GM21528 (cell line): ENCODE data around the gene SLC51B.
A peak's percentile ranks its signal among the peaks of the same experiment; 100 is the strongest.
"Not testable (repeated sequence)": the region's sequence is repeated elsewhere in the genome, so short reads cannot be mapped to it uniquely, and the experiment has no call there.

Experiments used
- ATAC-seq: cut with Tn5 transposase; IDR thresholded peaks from one replicate; pipeline ENCODE4 v1.9.1; 2021; ENCODE audit warnings: mild to moderate bottlenecking, moderate library complexity; ENCODE audit not compliant: unreplicated experiment, low FRiP score

Gene SLC51B

GRCh38 chr15:65040461-65040860 is 4.7 kb upstream of the SLC51B start:
- ATAC-seq = no peak

GRCh38 chr15:65041787-65042186 is 3.4 kb upstream of the SLC51B start:
- no peak for ATAC-seq

- ATAC-seq = no peak
Observed at GRCh38 chr15:65042776-65043327, 2.3 kb upstream of the SLC51B start.

GRCh38 chr15:65044218-65044617 is 969 bp upstream of the SLC51B start:
- not testable (repeated sequence) for ATAC-seq

GRCh38 chr15:65048241-65048640 is 3.1 kb downstream of the SLC51B start:
- ATAC-seq = no peak

GRCh38 chr15:65049418-65049840 is 4.2 kb downstream of the SLC51B start:
- ATAC-seq = peak; percentile 73

GRCh38 chr15:65050270-65050669 is 5.1 kb downstream of the SLC51B start:
- ATAC-seq = no peak

- no peak for ATAC-seq
Observed at GRCh38 chr15:65051266-65051665, 6.1 kb downstream of the SLC51B start.

GRCh38 chr15:65052956-65053355 is 7.8 kb downstream of the SLC51B start:
- ATAC-seq = no peak

GRCh38 chr15:65054333-65055200 is 9.4 kb downstream of the SLC51B start:
- no peak for ATAC-seq

GRCh38 chr15:65055201-65055870 is 10.1 kb downstream of the SLC51B start:
- no peak for ATAC-seq

GRCh38 chr15:65056106-65056505 is 10.9 kb downstream of the SLC51B start:
- no peak for ATAC-seq

- ATAC-seq = no peak
Observed at GRCh38 chr15:65056868-65057548, 11.8 kb downstream of the SLC51B start.

GRCh38 chr15:65057549-65057940 is 12.4 kb downstream of the SLC51B start:
- no peak for ATAC-seq

- no peak for ATAC-seq
Observed at GRCh38 chr15:65058394-65059368, 13.5 kb downstream of the SLC51B start.

GRCh38 chr15:65059369-65059750 is 14.2 kb downstream of the SLC51B start:
- no peak for ATAC-seq

- ATAC-seq = no peak
Observed at GRCh38 chr15:65059931-65060596, 14.9 kb downstream of the SLC51B start.

GRCh38 chr15:65060641-65061397 is 15.6 kb downstream of the SLC51B start:
- ATAC-seq = no peak

GRCh38 chr15:65062061-65062460 is 16.9 kb downstream of the SLC51B start:
- no peak for ATAC-seq
